ENCODE data around the gene EIF3K.
"Not testable (repeated sequence)": the region's sequence is repeated elsewhere in the genome, so short reads cannot be mapped to it uniquely, and the experiment has no call there.

EIF3K gene

GRCh38 chr19:38579304-38579703 lies 39.7 kb upstream of the EIF3K start:
- H3K9me3 ChIP-seq (ENCODE audit: control insufficient read depth, low read length); H3K79me1 ChIP-seq (replicated peaks; ENCODE audit: low read length, poor library complexity, severe bottlenecking); H3K23ac ChIP-seq (ENCODE audit: low read length in 2 of 2); H3K4ac ChIP-seq (ENCODE audit: low read depth in 1 of 2, low read length in 2 of 2); H2BK120ac ChIP-seq (ENCODE audit: low read depth, low read length); H3K36me3 ChIP-seq (ENCODE audit: control insufficient read depth in 1 of 2, insufficient read depth in 2 of 2, low read depth in 1 of 2, low read length in 2 of 2); H2AFZ ChIP-seq (ENCODE audit: low read depth, low read length); H3K4me1 ChIP-seq (ENCODE audit: control insufficient read depth, insufficient read depth, low read depth, low read length); H2BK12ac ChIP-seq (ENCODE audit: low read length in 2 of 2); H4K91ac ChIP-seq (ENCODE audit: low read length); H2BK15ac ChIP-seq (ENCODE audit: low read depth, poor library complexity, severe bottlenecking); H3K4me3 ChIP-seq (ENCODE audit: insufficient read depth in 1 of 2, low read depth in 1 of 2, low read length in 2 of 2); H3K27ac ChIP-seq (ENCODE audit: low read length, poor library complexity, severe bottlenecking); H3K14ac ChIP-seq (ENCODE audit: low read length in 2 of 2); H2AK5ac ChIP-seq (ENCODE audit: low read length, severe bottlenecking); H4K8ac ChIP-seq (ENCODE audit: low read length); H3K27me3 ChIP-seq (ENCODE audit: control insufficient read depth in 1 of 2, insufficient read depth in 1 of 2, low read length in 2 of 2); H3K4me2 ChIP-seq (ENCODE audit: low read length, poor library complexity, severe bottlenecking); H3K18ac ChIP-seq (ENCODE audit: low read depth in 1 of 2, low read length in 2 of 2); DNase-seq; H3K9ac ChIP-seq (ENCODE audit: low read length); H2BK5ac ChIP-seq (ENCODE audit: low read depth, low read length, poor library complexity, severe bottlenecking): not testable (repeated sequence)
- WGBS = 93% methylated on average over 6 of the region's 6 CpGs

DNA sequence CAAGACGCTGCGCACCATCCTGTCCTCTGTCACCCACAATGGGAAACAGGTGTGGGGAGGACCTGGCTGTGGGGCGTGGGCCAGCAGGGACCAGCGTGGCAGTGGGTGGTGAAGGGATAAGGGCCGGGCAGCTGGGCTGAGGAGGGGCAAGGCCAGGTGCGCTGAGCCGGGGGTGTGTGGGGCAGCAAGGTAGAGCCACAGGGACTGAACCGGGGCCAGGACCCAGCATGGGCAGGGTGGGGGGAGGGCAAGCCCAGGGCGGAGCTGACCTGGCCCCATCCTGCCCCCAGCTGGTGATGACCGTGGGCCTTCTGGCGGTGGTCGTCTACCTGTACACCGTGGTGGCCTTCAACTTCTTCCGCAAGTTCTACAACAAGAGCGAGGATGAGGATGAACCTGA lies 38.9 kb upstream of the EIF3K start:
- no peak overlapping the region for H3K4me2 ChIP-seq (ENCODE audit: low read length, poor library complexity, severe bottlenecking)
- H3K18ac ChIP-seq (ENCODE audit: low read depth in 1 of 2, low read length in 2 of 2) = no peak overlapping the region
- no peak overlapping the region for H2BK120ac ChIP-seq (ENCODE audit: low read depth, low read length)
- no peak overlapping the region for H3K27ac ChIP-seq (ENCODE audit: low read length, poor library complexity, severe bottlenecking)
- H2BK12ac ChIP-seq (ENCODE audit: low read length in 2 of 2) = no peak overlapping the region
- no peak overlapping the region for H3K14ac ChIP-seq (ENCODE audit: low read length in 2 of 2)
- H4K91ac ChIP-seq (ENCODE audit: low read length) = no peak overlapping the region
- H3K36me3 ChIP-seq (ENCODE audit: control insufficient read depth in 1 of 2, insufficient read depth in 2 of 2, low read depth in 1 of 2, low read length in 2 of 2) = no peaks in the 10 kb centered on the region
- H3K4me3 ChIP-seq (ENCODE audit: insufficient read depth in 1 of 2, low read depth in 1 of 2, low read length in 2 of 2) = no peak overlapping the region
- H2BK5ac ChIP-seq (ENCODE audit: low read depth, low read length, poor library complexity, severe bottlenecking) = no peak overlapping the region
- 95% methylated on average over 15 of the region's 15 CpGs for WGBS
- H3K4ac ChIP-seq (ENCODE audit: low read depth in 1 of 2, low read length in 2 of 2) = no peak overlapping the region
- no peak for DNase-seq
- H3K79me1 ChIP-seq (replicated peaks; ENCODE audit: low read length, poor library complexity, severe bottlenecking) = no peaks in the 10 kb centered on the region
- no peak overlapping the region for H3K9ac ChIP-seq (ENCODE audit: low read length)
- no peaks in the 10 kb centered on the region for H3K4me1 ChIP-seq (ENCODE audit: control insufficient read depth, insufficient read depth, low read depth, low read length)
- H2AK5ac ChIP-seq (ENCODE audit: low read length, severe bottlenecking) = no peak overlapping the region
- peaks cover 0 to 3% of the 10 kb centered on the region in 2 experiments for H3K27me3 ChIP-seq (ENCODE audit: control insufficient read depth in 1 of 2, insufficient read depth in 1 of 2, low read length in 2 of 2)
- no peak overlapping the region for H2AFZ ChIP-seq (ENCODE audit: low read depth, low read length)
- no peak overlapping the region for H4K8ac ChIP-seq (ENCODE audit: low read length)
- no peak overlapping the region for H3K23ac ChIP-seq (ENCODE audit: low read length in 2 of 2)
- H2BK15ac ChIP-seq (ENCODE audit: low read depth, poor library complexity, severe bottlenecking) = no peak overlapping the region
- H3K9me3 ChIP-seq (ENCODE audit: control insufficient read depth, low read length) = no peaks in the 10 kb centered on the region

DNA sequence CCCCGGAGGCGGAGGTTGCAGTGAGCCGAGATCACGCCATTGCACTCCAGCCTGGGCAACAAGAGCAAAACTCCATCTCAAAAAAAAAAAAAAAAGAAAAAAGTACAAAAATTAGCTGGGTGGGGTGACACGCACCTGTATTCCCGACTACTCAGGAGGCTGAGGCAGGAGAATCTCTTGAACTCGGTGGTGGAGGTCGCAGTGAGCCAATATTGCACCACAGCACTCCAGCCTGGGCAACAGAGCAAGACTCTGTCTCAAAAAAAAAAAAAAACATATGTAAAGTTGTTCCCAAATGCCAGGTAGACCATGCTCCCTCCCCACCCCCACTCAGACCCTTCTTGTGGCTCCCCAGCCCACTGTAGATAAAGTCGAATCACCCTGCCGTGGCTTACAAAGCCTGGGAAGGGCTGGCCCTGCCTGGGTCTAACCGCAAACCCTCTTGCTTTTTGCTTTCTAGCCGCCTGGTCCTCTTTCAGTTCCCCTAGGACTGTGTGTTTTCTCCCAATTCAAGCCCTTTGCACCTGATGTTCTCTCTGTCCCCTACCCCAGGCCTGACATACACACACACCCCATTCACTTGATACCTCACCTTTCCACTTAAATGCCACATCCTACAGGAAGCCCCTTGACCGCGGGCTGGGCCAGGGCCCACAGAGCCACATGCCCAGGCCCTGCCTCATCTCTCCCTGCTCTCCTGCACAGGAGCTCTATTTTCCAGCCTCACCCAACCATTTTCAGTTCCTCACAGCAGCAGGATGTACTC lies 35.6 kb upstream of the EIF3K start:
- no peak for DNase-seq
- no peak overlapping the region for H3K27ac ChIP-seq (ENCODE audit: low read length, poor library complexity, severe bottlenecking)
- no peak overlapping the region for H2BK5ac ChIP-seq (ENCODE audit: low read depth, low read length, poor library complexity, severe bottlenecking)
- H2AFZ ChIP-seq (ENCODE audit: low read depth, low read length) = no peak overlapping the region
- H2AK5ac ChIP-seq (ENCODE audit: low read length, severe bottlenecking) = no peak overlapping the region
- no peak overlapping the region for H2BK12ac ChIP-seq (ENCODE audit: low read length in 2 of 2)
- H3K23ac ChIP-seq (ENCODE audit: low read length in 2 of 2) = no peak overlapping the region
- no peaks in the 10 kb centered on the region for H3K27me3 ChIP-seq (ENCODE audit: control insufficient read depth in 1 of 2, insufficient read depth in 1 of 2, low read length in 2 of 2)
- no peaks in the 10 kb centered on the region for H3K4me1 ChIP-seq (ENCODE audit: control insufficient read depth, insufficient read depth, low read depth, low read length)
- H3K4me2 ChIP-seq (ENCODE audit: low read length, poor library complexity, severe bottlenecking) = no peak overlapping the region
- no peak overlapping the region for H2BK15ac ChIP-seq (ENCODE audit: low read depth, poor library complexity, severe bottlenecking)
- no peaks in the 10 kb centered on the region for H3K9me3 ChIP-seq (ENCODE audit: control insufficient read depth, low read length)
- H3K4me3 ChIP-seq (ENCODE audit: insufficient read depth in 1 of 2, low read depth in 1 of 2, low read length in 2 of 2) = no peak overlapping the region
- H3K14ac ChIP-seq (ENCODE audit: low read length in 2 of 2) = peak overlapping the region in 1 of 2 experiments; percentile 57
- H3K4ac ChIP-seq (ENCODE audit: low read depth in 1 of 2, low read length in 2 of 2) = no peak overlapping the region
- no peaks in the 10 kb centered on the region for H3K36me3 ChIP-seq (ENCODE audit: control insufficient read depth in 1 of 2, insufficient read depth in 2 of 2, low read depth in 1 of 2, low read length in 2 of 2)
- no peak overlapping the region for H4K91ac ChIP-seq (ENCODE audit: low read length)
- H3K18ac ChIP-seq (ENCODE audit: low read depth in 1 of 2, low read length in 2 of 2) = no peak overlapping the region
- WGBS = 91% methylated on average over 10 of the region's 14 CpGs
- H4K8ac ChIP-seq (ENCODE audit: low read length) = no peak overlapping the region
- H3K9ac ChIP-seq (ENCODE audit: low read length) = no peak overlapping the region
- no peak overlapping the region for H2BK120ac ChIP-seq (ENCODE audit: low read depth, low read length)
- no peaks in the 10 kb centered on the region for H3K79me1 ChIP-seq (replicated peaks; ENCODE audit: low read length, poor library complexity, severe bottlenecking)

DNA sequence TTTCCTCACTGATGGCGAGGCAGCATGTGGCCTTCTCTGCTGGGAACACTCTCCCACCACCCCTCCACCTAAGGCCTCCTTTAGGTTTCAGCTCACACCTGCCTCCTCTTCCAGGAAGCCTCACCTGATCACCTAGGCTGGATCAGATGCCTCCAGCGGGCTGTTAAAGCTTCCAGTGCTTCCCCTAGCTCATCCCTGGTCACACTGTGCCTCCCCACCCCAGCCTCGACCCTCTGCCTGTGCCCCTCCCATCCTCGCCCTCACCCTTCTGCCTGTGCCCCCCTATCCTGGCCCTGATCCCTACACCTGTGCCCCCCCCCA lies 35.0 kb upstream of the EIF3K start:
- Histone ChIP-seq H3K23ac (ENCODE audit: low read length in 2 of 2) (no peak overlapping the region), H3K9ac (ENCODE audit: low read length) (no peak overlapping the region), H2BK120ac (ENCODE audit: low read depth, low read length) (no peak overlapping the region), H3K27ac (ENCODE audit: low read length, poor library complexity, severe bottlenecking) (no peak overlapping the region), H3K4me1 (ENCODE audit: control insufficient read depth, insufficient read depth, low read depth, low read length) (no peaks in the 10 kb centered on the region), H3K36me3 (ENCODE audit: control insufficient read depth in 1 of 2, insufficient read depth in 2 of 2, low read depth in 1 of 2, low read length in 2 of 2) (no peaks in the 10 kb centered on the region), H3K27me3 (ENCODE audit: control insufficient read depth in 1 of 2, insufficient read depth in 1 of 2, low read length in 2 of 2) (no peaks in the 10 kb centered on the region), H2BK12ac (ENCODE audit: low read length in 2 of 2) (no peak overlapping the region), H4K91ac (ENCODE audit: low read length) (no peak overlapping the region), H2AFZ (ENCODE audit: low read depth, low read length) (no peak overlapping the region), H3K4me3 (ENCODE audit: insufficient read depth in 1 of 2, low read depth in 1 of 2, low read length in 2 of 2) (no peak overlapping the region), H3K9me3 (ENCODE audit: control insufficient read depth, low read length) (no peaks in the 10 kb centered on the region), H3K79me1 (replicated peaks; ENCODE audit: low read length, poor library complexity, severe bottlenecking) (no peaks in the 10 kb centered on the region), H4K8ac (ENCODE audit: low read length) (no peak overlapping the region), H3K14ac (ENCODE audit: low read length in 2 of 2) (peak overlapping the region in 1 of 2 experiments; percentile 57), H2BK5ac (ENCODE audit: low read depth, low read length, poor library complexity, severe bottlenecking) (no peak overlapping the region), H3K18ac (ENCODE audit: low read depth in 1 of 2, low read length in 2 of 2) (no peak overlapping the region), H2AK5ac (ENCODE audit: low read length, severe bottlenecking) (no peak overlapping the region), H2BK15ac (ENCODE audit: low read depth, poor library complexity, severe bottlenecking) (no peak overlapping the region), H3K4me2 (ENCODE audit: low read length, poor library complexity, severe bottlenecking) (no peak overlapping the region), H3K4ac (ENCODE audit: low read depth in 1 of 2, low read length in 2 of 2) (no peak overlapping the region)
- 78% methylated on average over 4 of the region's 4 CpGs for WGBS
- DNase-seq = no peak

Measured in mesenchymal stem cell (in vitro differentiated cells and primary cell).